Transverse colon (tissue), 4 donors: Measurements from ENCODE around the gene LRRC4C. TPM values are rescaled to one million over a fixed set of nuclear protein-coding genes. Genes with fewer than 3 reads are reported as not detected.

ENCODE experiments used
- DNase-seq: peaks from one replicate; pipeline ENCODE4 v3.0.0-alpha.2; 2019
- H3K27ac ChIP-seq, 4 donors: fragments of 200-600 bp; sonication (generic); 2 replicates each; pipeline ENCODE4 v1.5.1; 2016 to 2018; ENCODE audit warnings: inconsistent platforms in 4 of 4
- H3K27me3 ChIP-seq: fragments of 200-600 bp; sonication (generic); 2 replicates; pipeline ENCODE4 v1.5.1; 2017; ENCODE audit warnings: inconsistent platforms
- H3K36me3 ChIP-seq, 4 donors: fragments of 200-600 bp; sonication (generic); 2 replicates each; pipeline ENCODE4 v1.5.1; 2017 to 2019; ENCODE audit warnings: inconsistent platforms in 4 of 4
- H3K4me1 ChIP-seq, 4 donors: fragments of 200-600 bp; sonication (generic); 2 replicates each; pipeline ENCODE4 v1.5.1; 2017 to 2020; ENCODE audit warnings: inconsistent platforms in 4 of 4
- H3K4me3 ChIP-seq, 4 donors: fragments of 200-600 bp; sonication (generic); 1 replicate in 1 of 4; 2 replicates in 3 of 4; pipeline versions ENCODE4 v1.5.1 to v1.6.1; 2017 to 2019; ENCODE audit warnings: inconsistent platforms in 4 of 4
- H3K9me3 ChIP-seq, 2 donors: fragments of 200-600 bp; sonication (generic); 2 replicates each; pipeline ENCODE4 v1.5.1; 2017 to 2019; ENCODE audit warnings: inconsistent platforms in 2 of 2
- CTCF ChIP-seq, 5 experiments: fragments of 200-600 bp in 3 of 5; fragments of 450-650 bp in 2 of 5; sonication (generic) in 3 of 5; IDR thresholded peaks; 1 replicate in 2 of 5; 2 replicates in 3 of 5; pipeline ENCODE4 v1.5.1; 2016 to 2017; ENCODE audit warnings: antibody characterized with exemption in 5 of 5, inconsistent platforms in 3 of 5, mild to moderate bottlenecking in 2 of 5, moderate library complexity in 1 of 5
- EP300 ChIP-seq: sonication (generic); formaldehyde crosslinking; IDR thresholded peaks from one replicate; pipeline ENCODE4 v1.6.1; 2017; ENCODE audit warnings: antibody characterized with exemption, low read depth
- POLR2A ChIP-seq: fragments of 450-650 bp; IDR thresholded peaks from one replicate; pipeline ENCODE4 v1.6.1; 2016; ENCODE audit warnings: antibody characterized with exemption, mild to moderate bottlenecking, moderate library complexity
- POLR2AphosphoS5 ChIP-seq, 3 donors: sonication (generic); formaldehyde crosslinking; IDR thresholded peaks; one replicate each; pipeline ENCODE4 v1.6.1; 2016; ENCODE audit warnings: antibody characterized with exemption in 3 of 3
- WGBS, 2 donors: methylation state at CpG; one replicate each; pipeline ENCODE4 v1.1.5; 2018; ENCODE audit warnings: low coverage in 1 of 2; 5-methylcytosine and 5-hydroxymethylcytosine counted together
- in situ Hi-C, 4 donors: fragments of 200-750 bp; cut with MboI; loops; one replicate each; pipeline versions ENCODE4 v1.15.0 to v1.15.1; 2017; ENCODE audit warnings: low sequenced_read_pairs in 3 of 4, low pct_ligation_motif_present in 1 of 4, low pct_unique_long_range_greater_than_20kb in 1 of 4
- intact Hi-C: fragments of 100-400 bp; cut with DNase I; formaldehyde crosslinking; loops from one replicate; pipeline ENCODE4 v1.15.1; 2023; ENCODE audit warnings: low total_unique reads
- total RNA-seq, 4 donors: library from RNA; depleted of rRNA; stranded (reverse); fragments of >200 nt; gene quantifications; one replicate each; pipeline ENCODE4 v1.1.0, GENCODE V29; 2016

Gene LRRC4C
- total RNA-seq, 4 donors from 2014 or later: 0.55 to 1.9 (median 0.64) TPM; not detected in 1

DNA sequence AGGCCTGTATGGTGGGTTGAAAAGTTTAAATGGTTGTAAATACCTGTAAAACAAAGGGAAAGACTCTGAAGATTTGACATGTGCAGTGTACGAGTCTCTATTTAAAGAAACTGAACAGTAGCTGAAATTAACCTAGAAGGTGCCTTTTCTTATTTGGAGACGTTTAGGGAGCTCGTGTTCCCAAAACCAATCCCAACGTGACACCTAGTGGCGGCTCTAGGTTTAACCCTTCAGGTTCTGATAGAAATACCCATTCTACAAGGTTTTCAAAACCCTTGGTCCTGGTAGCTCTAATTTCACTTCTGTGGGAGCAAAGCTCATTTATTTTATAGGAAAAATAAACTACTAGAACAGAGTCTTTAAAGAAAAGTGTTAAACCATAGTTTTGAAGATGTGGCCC lies 258.3 kb downstream of the LRRC4C start:
- Histone ChIP-seq H3K9me3 (no peaks in the 10 kb centered on the region), H3K27me3 (no peaks in the 10 kb centered on the region), H3K4me3 (no peak overlapping the region), H3K4me1 (no peaks in the 10 kb centered on the region), H3K27ac (no peak overlapping the region), H3K36me3 (no peaks in the 10 kb centered on the region)
- intact Hi-C loops (no loop called here), in situ Hi-C loops (no loop called here)
- TF ChIP-seq CTCF (IDR thresholded peaks at IDR 0.05) (no peak), POLR2A (no peak), POLR2AphosphoS5 (IDR thresholded peaks at IDR 0.05) (no peak), EP300 (no peak)
- WGBS, 2 donors: 6 to 8% methylated on average over 2 to 5 of the region's 5 CpGs
- no peak for DNase-seq

GRCh38 chr11:41190437-41191082 lies 268.9 kb downstream of the LRRC4C start:
- TF ChIP-seq POLR2A (no peak), CTCF (IDR thresholded peaks at IDR 0.05) (no peak), EP300 (no peak), POLR2AphosphoS5 (IDR thresholded peaks at IDR 0.05) (no peak)
- DNase-seq: no peak
- 77 to 84% methylated on average over 12 to 14 of the region's 14 CpGs for WGBS, 2 donors
- Histone ChIP-seq H3K9me3 (no peaks in the 10 kb centered on the region), H3K4me3 (no peak overlapping the region), H3K36me3 (no peaks in the 10 kb centered on the region), H3K4me1 (no peaks in the 10 kb centered on the region), H3K27ac (no peak overlapping the region), H3K27me3 (no peaks in the 10 kb centered on the region)
- in situ Hi-C loops (no loop called here), intact Hi-C loops (no loop called here)

- no peak overlapping the region for H3K27ac ChIP-seq
- 32 to 36% methylated on average over 4 of the region's 4 CpGs for WGBS, 2 donors
- DNase-seq: no peak
- in situ Hi-C loops (no loop called here), intact Hi-C loops (no loop called here)
- H3K4me1 ChIP-seq: no peaks in the 10 kb centered on the region
- no peaks in the 10 kb centered on the region for H3K36me3 ChIP-seq
- no peak overlapping the region for H3K4me3 ChIP-seq
- TF ChIP-seq EP300 (no peak), CTCF (IDR thresholded peaks at IDR 0.05) (no peak), POLR2AphosphoS5 (IDR thresholded peaks at IDR 0.05) (no peak), POLR2A (no peak)
- no peaks in the 10 kb centered on the region for H3K27me3 ChIP-seq
- H3K9me3 ChIP-seq: no peaks in the 10 kb centered on the region
Observed at GRCh38 chr11:41189701-41190436, 269.6 kb downstream of the LRRC4C start.

DNA sequence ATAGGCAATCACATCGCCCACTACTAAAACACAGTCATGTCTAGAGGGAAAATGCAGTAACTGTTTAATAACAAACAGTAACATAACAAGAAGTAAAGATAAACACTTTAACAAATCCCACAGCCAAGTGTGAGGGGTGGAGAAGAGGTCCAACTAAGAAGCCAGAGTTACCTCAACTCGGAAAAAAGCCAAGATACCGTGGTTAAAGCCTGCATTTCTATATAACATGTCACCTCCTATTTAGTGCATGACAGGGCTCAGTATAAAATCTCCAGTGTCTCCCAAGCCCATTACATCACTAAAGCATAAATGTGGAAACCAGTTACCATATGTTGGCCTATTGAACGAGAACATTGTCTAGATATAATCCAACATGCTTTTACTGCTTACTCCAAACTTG lies 281.7 kb downstream of the LRRC4C start:
- in situ Hi-C loops (no loop called here), intact Hi-C loops (no loop called here)
- H3K27ac ChIP-seq: no peak overlapping the region
- H3K4me3 ChIP-seq: no peak overlapping the region
- H3K4me1 ChIP-seq: no peaks in the 10 kb centered on the region
- H3K9me3 ChIP-seq: no peaks in the 10 kb centered on the region
- no peaks in the 10 kb centered on the region for H3K27me3 ChIP-seq
- DNase-seq: no peak
- no peaks in the 10 kb centered on the region for H3K36me3 ChIP-seq
- no peak for TF ChIP-seq CTCF (IDR thresholded peaks at IDR 0.05)
- no peak for TF ChIP-seq POLR2AphosphoS5 (IDR thresholded peaks at IDR 0.05)
- no peak for TF ChIP-seq POLR2A
- TF ChIP-seq EP300: no peak
- 77 to 92% methylated on average over 4 of the region's 4 CpGs for WGBS, 2 donors
